Measurements from ENCODE around the gene TGM4. TPM values are rescaled to one million over a fixed set of nuclear protein-coding genes. Genes with fewer than 3 reads are reported as not detected.

The TGM4 gene
- total RNA-seq, 2 donors from 2014 or later, result not detected

DNA sequence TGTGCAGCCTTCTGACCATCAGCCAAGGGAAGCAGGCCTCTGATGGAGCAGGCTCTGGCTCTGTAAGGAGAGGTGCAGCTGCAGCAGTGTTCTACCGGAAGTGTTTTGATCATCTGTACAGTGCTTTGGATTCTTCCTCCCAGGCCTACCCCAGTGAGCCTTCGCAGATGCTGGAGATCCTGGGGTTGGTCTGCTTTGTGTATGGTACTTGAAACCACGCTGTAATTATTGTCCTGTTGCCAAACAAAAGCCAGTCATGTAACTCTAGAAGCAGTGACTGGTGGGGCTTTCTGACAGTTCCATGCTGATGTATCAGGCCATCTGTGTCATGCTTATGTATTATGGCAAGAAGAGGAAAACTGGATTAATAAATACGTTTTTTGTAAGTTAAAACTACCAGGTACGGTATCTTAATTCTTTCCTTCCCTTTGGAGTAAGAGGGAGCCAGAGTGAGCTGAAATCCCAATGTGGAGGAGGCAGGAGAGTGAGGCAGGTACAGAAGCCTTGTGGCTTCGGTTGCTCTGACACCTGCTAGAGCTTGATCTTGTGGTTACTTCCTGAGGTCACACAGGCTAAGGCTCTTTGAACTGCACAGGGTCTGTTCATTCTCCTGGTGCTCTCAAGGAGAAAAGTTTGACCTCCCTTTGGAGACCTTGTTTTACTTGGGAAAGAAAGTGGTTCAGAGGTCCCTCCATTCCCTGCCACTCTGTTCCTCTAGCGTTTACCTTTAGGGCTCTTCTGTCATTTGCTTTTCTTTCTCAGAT lies 9.0 kb upstream of the TGM4 start:
- Mint-ChIP-seq H3K27ac (peak overlapping the region in 1 of 2 donors; percentile 41), H3K9me3 (peaks cover 0 to 6% of the 10 kb centered on the region in 2 donors), H3K36me3 (peaks cover 7 to 27% of the 10 kb centered on the region in 2 donors)
- DNase-seq (ENCODE audit: low spot score in 2 of 2) (no peak), ATAC-seq (no peak)

DNA sequence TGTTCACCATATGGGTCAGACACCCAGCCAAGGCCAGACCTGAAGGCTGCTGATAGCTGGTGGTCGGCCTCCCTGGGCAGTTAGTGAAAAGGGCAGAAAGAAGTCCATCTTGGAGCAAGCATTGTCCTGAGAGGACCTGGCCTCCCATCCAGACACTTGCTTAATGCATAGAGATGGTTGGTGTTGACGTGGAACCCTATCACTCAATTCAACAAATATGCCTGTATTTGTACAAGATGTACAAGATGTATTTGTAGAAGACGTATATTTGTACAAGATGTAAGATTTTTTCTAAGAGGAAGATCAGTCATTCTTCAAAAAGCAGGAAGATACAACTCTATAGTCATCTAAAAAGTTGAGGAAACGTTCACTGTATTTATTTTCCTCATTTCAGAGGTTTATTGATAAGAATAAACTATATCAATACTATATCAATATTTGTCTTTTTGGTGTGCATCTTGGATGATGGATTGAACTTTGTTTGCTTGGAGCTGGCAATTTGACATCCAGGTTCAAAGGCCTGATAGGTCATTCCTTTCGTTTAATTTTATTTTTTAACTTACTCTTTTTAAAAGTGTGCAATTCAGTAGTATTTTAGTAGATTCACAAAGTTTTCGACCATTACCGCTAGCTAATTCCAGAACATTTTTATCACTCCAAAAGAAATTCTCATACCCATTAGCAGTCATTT lies 6.8 kb upstream of the TGM4 start:
- Mint-ChIP-seq H3K27ac (peak overlapping the region; percentile 21 to 73), H3K9me3 (peaks cover 0 to 6% of the 10 kb centered on the region in 2 donors), H3K36me3 (peaks cover 7 to 26% of the 10 kb centered on the region in 2 donors)
- DNase-seq (ENCODE audit: low spot score in 2 of 2) (no peak), ATAC-seq (no peak)

DNA sequence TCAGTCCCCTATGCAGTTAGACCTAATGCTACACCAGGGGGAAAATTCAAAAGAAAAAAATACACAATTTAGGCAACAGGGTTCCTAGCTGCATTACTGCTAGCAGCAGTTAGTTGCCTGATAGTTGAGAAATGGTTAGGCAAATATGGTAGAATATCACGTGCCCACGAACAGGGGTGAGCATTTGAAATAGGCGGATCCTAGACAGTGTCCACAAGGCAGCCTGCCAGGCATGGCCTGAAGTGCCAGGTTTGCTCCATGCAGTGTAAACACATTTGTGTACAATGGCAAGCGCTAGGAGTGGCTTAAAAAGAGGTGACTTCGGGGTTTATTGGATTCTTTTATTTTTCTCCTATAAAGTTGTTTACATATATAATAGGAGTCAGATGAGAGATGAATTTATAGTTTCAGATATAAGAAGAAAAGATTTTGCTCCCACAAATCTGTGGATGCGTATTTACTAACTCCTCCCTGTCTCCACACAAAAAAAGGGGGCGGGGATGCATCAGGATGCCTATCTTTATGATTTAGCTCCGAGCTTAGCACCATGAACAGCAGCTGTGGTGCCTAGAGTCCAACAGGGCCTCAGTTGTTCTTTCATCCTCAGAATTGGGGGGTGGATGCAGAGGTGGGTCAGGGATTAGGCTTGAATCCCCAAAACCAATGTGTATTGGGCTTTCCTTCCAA lies 3.9 kb upstream of the TGM4 start:
- ATAC-seq (no peak), DNase-seq (ENCODE audit: low spot score in 2 of 2) (no peak)
- Mint-ChIP-seq H3K27ac (no peak overlapping the region), H3K9me3 (peaks cover 0 to 6% of the 10 kb centered on the region in 2 donors), H3K36me3 (peaks cover 7 to 15% of the 10 kb centered on the region in 2 donors)

DNA sequence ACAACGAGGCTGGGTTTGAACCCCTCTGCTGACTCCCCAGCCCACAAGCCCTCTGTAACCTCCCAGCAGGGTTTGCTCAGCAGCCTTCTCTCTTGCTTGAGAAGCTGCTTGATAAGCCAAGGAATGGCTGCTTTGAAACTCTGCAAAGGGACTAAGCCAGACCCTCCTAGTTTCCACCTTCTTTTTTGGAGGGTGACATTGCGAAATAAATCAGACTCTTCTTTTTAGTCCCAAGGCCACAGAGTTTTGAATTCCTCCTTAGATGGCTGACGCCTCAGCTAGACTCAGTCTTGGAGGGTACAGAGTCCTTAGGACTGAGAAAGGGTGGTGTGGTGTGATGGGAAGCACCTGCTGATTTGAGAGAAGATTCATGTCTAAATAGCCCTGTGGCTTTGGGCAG lies 1.2 kb downstream of the TGM4 start:
- Mint-ChIP-seq H3K36me3 (no peaks in the 10 kb centered on the region), H3K9me3 (no peaks in the 10 kb centered on the region), H3K27ac (no peak overlapping the region)
- ATAC-seq (no peak), DNase-seq (ENCODE audit: low spot score in 2 of 2) (no peak)

DNA sequence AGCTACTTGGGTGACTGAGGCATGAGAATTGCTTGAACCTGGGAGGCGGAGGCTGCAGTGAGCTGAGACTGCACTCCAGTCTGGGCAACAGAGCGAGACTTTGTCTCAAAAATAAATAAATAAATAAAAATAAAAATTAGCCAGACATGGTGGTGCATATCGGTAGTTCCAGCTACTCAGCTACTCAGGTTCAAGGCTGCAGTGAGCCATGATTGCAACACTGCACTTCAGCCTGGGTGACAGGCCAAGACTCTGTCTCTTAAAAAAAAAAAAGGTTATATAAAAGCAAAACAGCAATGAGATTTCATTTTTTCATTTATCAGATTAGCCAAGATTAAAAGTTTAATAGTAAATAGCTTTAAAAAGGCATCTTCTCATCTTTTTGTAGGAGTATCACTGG lies 2.9 kb downstream of the TGM4 start:
- ATAC-seq (no peak), DNase-seq (ENCODE audit: low spot score in 2 of 2) (no peak)

DNA sequence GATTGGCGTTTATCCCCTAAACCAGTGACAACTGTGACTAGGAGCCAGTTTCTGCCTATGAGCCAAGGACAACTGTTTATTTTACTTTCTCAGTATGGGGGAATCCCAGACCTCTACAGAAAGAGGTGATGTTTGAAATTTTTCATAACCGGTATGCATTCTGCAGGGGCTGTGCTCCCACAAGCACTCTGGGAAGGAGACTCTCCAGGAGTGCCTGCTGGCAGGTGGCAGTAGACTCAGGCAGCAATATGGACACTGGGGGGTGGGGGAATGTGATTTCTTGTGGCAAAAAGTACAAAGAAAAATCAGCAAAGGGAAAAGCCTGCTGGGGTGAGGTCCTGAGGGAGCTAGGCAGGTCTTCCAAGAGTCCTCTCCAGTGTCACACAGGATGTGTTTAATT lies 5.9 kb downstream of the TGM4 start:
- Mint-ChIP-seq H3K9me3 (no peaks in the 10 kb centered on the region), H3K36me3 (no peaks in the 10 kb centered on the region), H3K27ac (peak overlapping the region in 1 of 2 donors; percentile 81)
- no peak for DNase-seq (ENCODE audit: low spot score in 2 of 2)
- no peak for ATAC-seq

More for the DNA sequence above, 2.9 kb downstream of the TGM4 start:
- Mint-ChIP-seq H3K27ac (no peak overlapping the region), H3K36me3 (no peaks in the 10 kb centered on the region), H3K9me3 (no peaks in the 10 kb centered on the region)

DNA sequence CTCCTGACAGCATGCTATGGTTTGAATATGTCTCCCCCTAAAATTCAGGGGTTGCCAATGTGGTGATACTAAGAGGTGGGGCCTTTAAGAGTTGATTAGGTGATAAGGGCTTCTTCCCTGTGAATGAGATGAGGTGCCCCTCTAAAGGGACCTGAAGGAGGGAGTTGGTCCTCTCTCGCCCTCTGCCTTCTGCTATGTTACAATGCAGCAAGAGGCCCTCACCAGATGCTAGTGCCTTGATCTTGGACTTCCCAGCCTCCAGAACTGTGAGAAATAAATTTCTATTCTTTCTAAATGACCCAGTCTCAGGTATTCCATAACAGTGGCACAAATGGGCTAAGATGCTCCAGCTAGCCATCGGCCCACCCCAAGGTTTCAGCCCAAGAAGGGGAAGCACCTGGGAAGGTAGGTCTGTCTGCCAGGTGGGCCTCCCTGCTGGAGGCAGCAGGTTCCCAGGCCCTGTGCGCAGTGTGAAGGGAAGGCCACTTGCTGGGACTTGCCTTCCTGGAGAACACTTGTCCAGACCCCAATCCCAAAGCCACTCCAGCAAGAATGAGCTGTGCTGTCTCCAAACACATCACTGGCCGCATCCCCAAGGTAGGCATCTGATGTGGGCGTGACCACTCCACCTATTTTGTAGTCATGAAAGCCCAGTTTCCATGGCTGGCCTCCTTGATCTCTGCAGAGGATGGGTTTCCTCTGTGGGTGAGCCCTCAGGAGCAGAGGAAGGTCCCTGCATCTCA lies 9.0 kb downstream of the TGM4 start:
- no peak for ATAC-seq
- DNase-seq (ENCODE audit: low spot score in 2 of 2), result no peak
- Mint-ChIP-seq H3K36me3 (no peaks in the 10 kb centered on the region), H3K27ac (no peak overlapping the region), H3K9me3 (no peaks in the 10 kb centered on the region)

DNA sequence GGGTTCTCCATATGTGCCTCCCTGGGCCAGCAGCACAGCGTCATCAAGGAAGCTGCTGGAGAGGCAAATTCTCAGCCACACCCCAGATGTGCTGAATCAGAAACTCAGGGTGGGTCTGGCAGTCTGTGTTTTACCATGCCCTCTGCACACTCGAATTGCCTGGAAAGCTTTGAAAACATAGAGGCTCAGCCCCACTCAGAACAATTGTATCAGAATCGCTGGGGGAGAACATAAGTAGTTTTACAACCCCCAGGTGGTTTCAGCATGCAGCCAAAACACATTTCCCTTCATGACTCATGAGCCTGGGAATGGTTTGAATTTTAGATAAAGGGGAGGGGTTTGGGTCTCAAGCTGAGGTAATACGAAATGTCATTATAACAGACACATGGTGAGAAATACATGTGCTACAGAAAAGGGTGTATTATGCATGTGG lies 9.6 kb downstream of the TGM4 start:
- ATAC-seq (no peak), DNase-seq (ENCODE audit: low spot score in 2 of 2) (no peak)
- no peaks in the 10 kb centered on the region for H3K9me3 Mint-ChIP-seq
- H3K36me3 Mint-ChIP-seq, result no peaks in the 10 kb centered on the region
- no peak overlapping the region for H3K27ac Mint-ChIP-seq

DNA sequence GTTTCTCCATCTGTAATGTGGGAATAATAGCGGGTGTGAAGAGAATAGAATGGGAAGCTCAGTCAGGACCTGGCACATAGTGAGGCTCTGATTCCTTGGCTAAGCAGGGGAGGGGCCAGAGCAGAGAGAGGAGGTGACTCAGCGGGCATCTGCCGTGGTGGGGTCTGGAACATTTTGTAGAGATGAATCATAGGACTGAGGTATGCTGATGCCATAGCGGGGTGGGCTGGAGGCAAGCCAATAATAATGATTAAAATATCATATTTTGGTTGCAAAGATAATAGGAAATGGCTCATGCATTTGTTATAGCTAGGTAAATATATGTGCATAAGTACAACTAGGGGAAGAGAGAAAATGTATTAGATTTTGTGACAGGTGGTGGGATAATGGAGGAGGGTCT lies 11.2 kb downstream of the TGM4 start:
- no peaks in the 10 kb centered on the region for H3K36me3 Mint-ChIP-seq
- H3K27ac Mint-ChIP-seq, result no peak overlapping the region
- ATAC-seq, result no peak
- DNase-seq (ENCODE audit: low spot score in 2 of 2), result no peak
- no peaks in the 10 kb centered on the region for H3K9me3 Mint-ChIP-seq

DNA sequence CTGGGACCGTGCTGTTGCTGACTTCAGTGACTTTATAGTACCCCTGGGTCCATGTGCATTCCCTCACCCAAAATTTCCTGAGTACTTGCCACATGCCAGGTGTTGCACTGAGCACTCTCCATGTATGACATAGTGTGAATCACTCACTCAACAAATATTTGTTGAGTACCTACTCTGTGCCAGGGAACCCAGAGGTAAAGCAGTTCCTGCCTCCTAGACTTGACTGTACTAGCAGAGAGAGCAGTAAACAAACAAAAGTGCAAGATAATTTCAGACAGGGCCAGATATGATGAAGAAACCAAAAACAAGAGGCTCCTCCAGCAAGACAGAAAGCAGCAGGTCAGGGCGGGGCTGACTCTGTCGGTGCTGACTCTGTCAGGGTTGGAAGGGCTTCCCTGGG lies 12.2 kb downstream of the TGM4 start:
- no peaks in the 10 kb centered on the region for H3K36me3 Mint-ChIP-seq
- H3K27ac Mint-ChIP-seq, result no peak overlapping the region
- no peak for ATAC-seq
- DNase-seq (ENCODE audit: low spot score in 2 of 2), result no peak
- H3K9me3 Mint-ChIP-seq, result no peaks in the 10 kb centered on the region

DNA sequence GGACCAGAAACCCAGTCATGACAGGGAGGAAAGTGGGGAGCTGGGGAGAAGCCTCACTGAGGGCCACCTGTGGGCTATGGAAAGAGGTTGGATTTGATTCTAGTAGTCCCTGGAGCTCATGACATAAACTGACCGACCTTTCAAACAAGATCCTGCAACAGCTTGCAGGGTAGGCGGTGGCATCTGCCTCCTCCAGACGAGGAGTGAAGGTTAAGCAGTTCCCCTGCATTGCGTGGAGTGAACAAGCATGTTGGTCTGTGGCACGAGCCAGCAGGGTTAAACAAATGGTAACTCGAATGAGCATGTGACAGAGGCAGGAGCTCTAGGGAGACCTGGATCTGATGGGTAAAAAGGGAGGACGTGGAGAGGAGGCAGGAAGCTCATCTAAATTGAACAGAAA lies 12.7 kb downstream of the TGM4 start:
- H3K9me3 Mint-ChIP-seq, result no peaks in the 10 kb centered on the region
- no peak overlapping the region for H3K27ac Mint-ChIP-seq
- DNase-seq (ENCODE audit: low spot score in 2 of 2), result no peak
- ATAC-seq, result no peak
- no peaks in the 10 kb centered on the region for H3K36me3 Mint-ChIP-seq

DNA sequence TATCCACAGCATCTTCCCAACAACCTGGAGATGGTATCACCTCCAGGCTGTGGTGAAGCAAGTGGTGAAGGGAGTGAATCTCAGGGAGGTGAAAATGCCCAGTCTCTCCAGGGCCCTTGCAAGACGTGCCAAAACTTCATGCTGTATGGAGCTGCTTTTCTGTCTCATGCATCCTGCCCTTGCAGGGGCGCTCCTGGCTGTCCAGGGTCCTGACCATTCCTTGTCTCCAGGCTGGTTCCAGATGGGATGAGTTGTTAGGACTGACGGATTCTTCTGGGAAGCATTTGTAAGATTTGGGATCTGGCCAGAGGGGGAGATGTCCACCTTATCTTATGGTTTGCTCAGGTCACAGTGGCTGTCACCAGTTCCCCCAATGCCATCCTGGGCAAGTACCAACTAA lies 15.8 kb downstream of the TGM4 start:
- Mint-ChIP-seq H3K9me3 (no peaks in the 10 kb centered on the region), H3K27ac (no peak overlapping the region), H3K36me3 (no peaks in the 10 kb centered on the region)
- no peak for ATAC-seq
- DNase-seq (ENCODE audit: low spot score in 2 of 2), result peak in 1 of 2 donors; percentile 14

DNA sequence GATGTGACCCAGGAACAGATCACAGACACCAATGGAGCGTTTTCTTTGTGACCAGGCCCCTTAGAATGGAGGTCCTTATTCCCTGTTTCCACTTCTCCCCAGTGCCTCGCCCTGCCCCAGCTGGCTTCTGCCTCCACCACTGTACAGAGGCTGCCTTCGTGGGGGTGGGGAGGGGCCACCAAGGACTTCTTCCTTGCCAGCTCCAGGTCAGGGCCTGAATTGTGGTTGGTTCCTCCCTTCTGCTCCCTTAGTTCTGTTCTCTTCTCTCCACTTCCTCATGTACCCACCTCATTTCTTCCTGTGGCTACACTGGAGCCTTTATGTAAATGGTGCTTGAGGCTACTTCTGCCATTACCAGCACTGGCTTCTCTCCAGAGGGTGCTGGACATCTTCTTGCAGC lies 16.4 kb downstream of the TGM4 start:
- H3K9me3 Mint-ChIP-seq, result no peaks in the 10 kb centered on the region
- H3K36me3 Mint-ChIP-seq, result no peaks in the 10 kb centered on the region
- no peak for ATAC-seq

DNA sequence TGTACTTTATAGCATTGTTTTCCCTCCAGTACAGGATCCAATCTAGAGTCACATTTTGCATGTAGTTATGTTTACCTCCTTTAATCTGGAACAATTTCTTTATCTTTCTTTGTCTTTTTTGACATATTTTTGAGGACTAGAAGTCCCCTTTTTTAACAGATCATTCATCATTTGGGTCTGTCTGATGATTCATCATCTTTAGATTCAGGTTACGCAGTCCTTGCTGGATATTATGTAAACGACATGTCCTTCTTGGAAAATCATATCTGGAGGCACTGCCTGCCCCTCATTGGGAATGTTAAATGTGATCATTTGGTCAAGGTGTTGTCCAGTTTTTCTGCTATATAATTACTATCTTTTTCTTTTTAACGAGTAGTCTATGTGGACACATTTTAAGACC lies 18.3 kb downstream of the TGM4 start:
- ATAC-seq (no peak), DNase-seq (ENCODE audit: low spot score in 2 of 2) (no peak)
- no peak overlapping the region for H3K27ac Mint-ChIP-seq
- H3K9me3 Mint-ChIP-seq, result no peaks in the 10 kb centered on the region
- H3K36me3 Mint-ChIP-seq, result no peaks in the 10 kb centered on the region

More for the DNA sequence above, 16.4 kb downstream of the TGM4 start:
- DNase-seq (ENCODE audit: low spot score in 2 of 2), result peak in 1 of 2 donors; percentile 9
- no peak overlapping the region for H3K27ac Mint-ChIP-seq

DNA sequence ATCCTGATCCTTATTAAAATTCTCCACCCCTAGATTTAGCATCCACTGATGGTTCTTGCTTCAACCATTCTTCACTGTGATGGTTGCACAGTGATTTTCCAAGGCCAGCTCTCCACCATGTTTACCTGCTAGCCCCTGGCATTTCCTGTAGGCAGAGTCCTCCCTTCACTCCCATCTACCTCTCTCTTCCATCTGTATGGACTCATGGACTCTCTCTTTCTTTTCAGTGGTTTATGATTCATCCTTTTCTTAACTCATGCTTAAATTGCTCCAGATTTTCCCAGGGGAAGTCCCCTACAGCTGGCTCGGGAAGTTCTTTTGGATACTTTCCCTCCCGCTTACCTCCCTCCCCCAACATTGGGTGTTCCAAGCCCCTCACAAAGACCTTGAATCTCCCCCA lies 18.7 kb downstream of the TGM4 start:
- Mint-ChIP-seq H3K9me3 (no peaks in the 10 kb centered on the region), H3K36me3 (no peaks in the 10 kb centered on the region), H3K27ac (no peak overlapping the region)
- DNase-seq (ENCODE audit: low spot score in 2 of 2), result no peak
- ATAC-seq, result no peak

DNA sequence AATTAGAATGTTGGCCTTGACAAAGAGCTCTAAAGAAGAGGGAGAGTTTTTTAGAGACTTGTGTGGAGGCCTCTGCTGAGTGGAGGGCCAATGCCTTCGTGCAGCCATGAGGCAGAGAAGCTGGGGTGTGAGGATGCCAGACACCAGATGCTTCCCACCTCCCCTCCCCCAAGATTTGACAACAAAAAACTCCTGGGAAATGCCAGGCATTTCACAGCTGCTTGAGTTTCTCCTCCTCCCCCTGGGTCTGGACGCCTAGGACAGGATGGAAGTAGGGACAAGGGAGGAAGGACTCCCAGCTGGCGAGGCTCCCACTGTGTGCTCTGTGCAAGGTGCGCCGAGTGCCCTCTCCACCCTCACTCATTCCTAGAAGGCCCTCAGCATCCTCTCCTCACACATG lies 20.1 kb downstream of the TGM4 start:
- DNase-seq (ENCODE audit: low spot score in 2 of 2) (no peak), ATAC-seq (no peak)
- Mint-ChIP-seq H3K9me3 (no peaks in the 10 kb centered on the region), H3K27ac (no peak overlapping the region), H3K36me3 (no peaks in the 10 kb centered on the region)

DNA sequence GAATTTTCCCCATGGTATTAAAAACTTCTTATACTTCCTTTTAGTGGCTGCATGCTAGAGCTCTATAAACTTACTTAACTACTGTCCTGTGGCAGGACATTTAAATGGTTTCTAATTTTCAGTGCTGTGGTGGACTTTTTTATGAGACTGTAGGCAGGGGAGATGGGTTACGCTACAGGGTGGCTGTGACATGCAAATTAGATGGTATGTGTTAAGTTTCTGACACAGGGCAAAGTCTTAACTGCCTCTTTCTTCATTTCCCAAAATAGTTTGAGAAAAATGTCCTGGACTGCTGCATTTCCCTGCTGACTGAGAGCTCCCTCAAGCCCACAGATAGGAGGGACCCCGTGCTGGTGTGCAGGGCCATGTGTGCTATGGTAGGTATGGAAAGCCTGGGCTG lies 22.0 kb downstream of the TGM4 start:
- Mint-ChIP-seq H3K9me3 (no peaks in the 10 kb centered on the region), H3K27ac (no peak overlapping the region), H3K36me3 (no peaks in the 10 kb centered on the region)
- DNase-seq (ENCODE audit: low spot score in 2 of 2) (no peak), ATAC-seq (no peak)
